ENCODE measurements around the gene HAPLN3. TPM values are rescaled to one million over a fixed set of nuclear protein-coding genes. Genes with fewer than 3 reads are reported as not detected.

The HAPLN3 gene
- total and polyA plus RNA-seq, 10 of the 15 experiments (the other 5 are each of a cell fraction or from before 2014, with no cell fraction given), result 0.20 to 5.0 (median 1.4) TPM; not detected in 1

DNA sequence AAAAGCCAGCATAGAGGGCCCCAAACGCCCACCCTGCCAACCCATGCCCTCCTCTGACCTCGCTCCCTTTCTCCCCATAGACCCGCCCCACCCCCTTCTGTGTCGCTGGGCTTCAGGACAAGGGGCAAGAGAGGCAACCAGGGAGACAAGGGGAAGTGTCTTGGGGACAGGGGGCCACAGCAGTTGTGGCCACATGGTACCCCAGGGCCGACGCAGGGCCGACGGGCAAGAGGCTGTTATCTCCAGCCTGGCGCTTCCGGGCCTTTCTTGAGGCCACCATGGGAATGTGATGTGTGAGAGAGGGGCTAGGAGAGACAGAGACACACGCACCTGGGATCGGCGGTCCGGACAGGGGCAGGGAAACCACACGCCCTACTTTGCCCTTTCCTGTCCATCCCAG, 3.4 kb upstream of the HAPLN3 start (continued):
- TF ChIP-seq BRCA1 (IDR thresholded peaks at IDR 0.05; ENCODE audit: low read depth, low read length) (no peak), IKZF2 (IDR thresholded peaks at IDR 0.05) (no peak), ETV6 (conservative IDR thresholded peaks at IDR 0.05 in 1 of 2, IDR thresholded peaks at IDR 0.05 in 1 of 2; ENCODE audit: borderline replicate concordance in 1 of 2, low read depth in 1 of 2) (no peak), NFYA (IDR thresholded peaks at IDR 0.05; ENCODE audit: borderline replicate concordance, low read depth, low read length) (no peak), RFX5 (IDR thresholded peaks at IDR 0.05; ENCODE audit: low read depth, low read length) (no peak)
- TF ChIP-seq, protein P1, sequence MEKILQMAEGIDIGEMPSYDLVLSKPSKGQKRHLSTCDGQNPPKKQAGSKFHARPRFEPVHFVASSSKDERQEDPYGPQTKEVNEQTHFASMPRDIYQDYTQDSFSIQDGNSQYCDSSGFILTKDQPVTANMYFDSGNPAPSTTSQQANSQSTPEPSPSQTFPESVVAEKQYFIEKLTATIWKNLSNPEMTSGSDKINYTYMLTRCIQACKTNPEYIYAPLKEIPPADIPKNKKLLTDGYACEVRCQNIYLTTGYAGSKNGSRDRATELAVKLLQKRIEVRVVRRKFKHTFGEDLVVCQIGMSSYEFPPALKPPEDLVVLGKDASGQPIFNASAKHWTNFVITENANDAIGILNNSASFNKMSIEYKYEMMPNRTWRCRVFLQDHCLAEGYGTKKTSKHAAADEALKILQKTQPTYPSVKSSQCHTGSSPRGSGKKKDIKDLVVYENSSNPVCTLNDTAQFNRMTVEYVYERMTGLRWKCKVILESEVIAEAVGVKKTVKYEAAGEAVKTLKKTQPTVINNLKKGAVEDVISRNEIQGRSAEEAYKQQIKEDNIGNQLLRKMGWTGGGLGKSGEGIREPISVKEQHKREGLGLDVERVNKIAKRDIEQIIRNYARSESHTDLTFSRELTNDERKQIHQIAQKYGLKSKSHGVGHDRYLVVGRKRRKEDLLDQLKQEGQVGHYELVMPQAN (conservative IDR thresholded peaks at IDR 0.05), result no peak
- TF ChIP-seq, protein P2, sequence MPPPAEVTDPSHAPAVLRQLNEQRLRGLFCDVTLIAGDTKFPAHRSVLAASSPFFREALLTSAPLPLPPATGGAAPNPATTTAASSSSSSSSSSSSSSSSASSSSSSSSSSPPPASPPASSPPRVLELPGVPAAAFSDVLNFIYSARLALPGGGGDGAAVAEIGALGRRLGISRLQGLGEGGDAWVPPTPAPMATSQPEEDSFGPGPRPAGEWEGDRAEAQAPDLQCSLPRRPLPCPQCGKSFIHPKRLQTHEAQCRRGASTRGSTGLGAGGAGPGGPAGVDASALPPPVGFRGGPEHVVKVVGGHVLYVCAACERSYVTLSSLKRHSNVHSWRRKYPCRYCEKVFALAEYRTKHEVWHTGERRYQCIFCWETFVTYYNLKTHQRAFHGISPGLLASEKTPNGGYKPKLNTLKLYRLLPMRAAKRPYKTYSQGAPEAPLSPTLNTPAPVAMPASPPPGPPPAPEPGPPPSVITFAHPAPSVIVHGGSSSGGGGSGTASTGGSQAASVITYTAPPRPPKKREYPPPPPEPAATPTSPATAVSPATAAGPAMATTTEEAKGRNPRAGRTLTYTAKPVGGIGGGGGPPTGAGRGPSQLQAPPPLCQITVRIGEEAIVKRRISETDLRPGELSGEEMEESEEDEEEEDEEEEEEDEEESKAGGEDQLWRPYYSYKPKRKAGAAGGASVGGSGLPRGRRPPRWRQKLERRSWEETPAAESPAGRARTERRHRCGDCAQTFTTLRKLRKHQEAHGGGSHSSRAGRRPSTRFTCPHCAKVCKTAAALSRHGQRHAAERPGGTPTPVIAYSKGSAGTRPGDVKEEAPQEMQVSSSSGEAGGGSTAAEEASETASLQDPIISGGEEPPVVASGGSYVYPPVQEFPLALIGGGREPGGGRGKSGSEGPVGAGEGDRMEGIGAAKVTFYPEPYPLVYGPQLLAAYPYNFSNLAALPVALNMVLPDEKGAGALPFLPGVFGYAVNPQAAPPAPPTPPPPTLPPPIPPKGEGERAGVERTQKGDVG (CRISPR knock-in tag; IDR thresholded peaks at IDR 0.05), result no peak
